CD4-positive, alpha-beta T cell treated with Interleukin-6 at 100 ng/mL for 8 hours (primary cell): Measurements from ENCODE around the gene MX2.
"Not testable (repeated sequence)": the region's sequence is repeated elsewhere in the genome, so short reads cannot be mapped to it uniquely, and the experiment has no call there.

Experiments
- DNase-seq: peaks from one replicate; pipeline ENCODE4 v3.0.0-alpha.2; 2020; ENCODE audit warnings: mixed read lengths, low spot score

The MX2 gene

GRCh38 chr21:41418393-41418792, 56.6 kb downstream of the MX2 start:
- DNase-seq = no peak

- DNase-seq = no peak
Observed at GRCh38 chr21:41418956-41419680, 57.3 kb downstream of the MX2 start.

- DNase-seq = peak; percentile 45
Observed at GRCh38 chr21:41419921-41420862, 58.4 kb downstream of the MX2 start.

GRCh38 chr21:41420998-41421397, 59.2 kb downstream of the MX2 start:
- DNase-seq = not testable (repeated sequence)

- DNase-seq = no peak
Observed at GRCh38 chr21:41422546-41423304, 60.9 kb downstream of the MX2 start.

- DNase-seq = not testable (repeated sequence)
Observed at GRCh38 chr21:41423305-41423636, 61.4 kb downstream of the MX2 start.

- DNase-seq = no peak
Observed at GRCh38 chr21:41425588-41425953, 63.7 kb downstream of the MX2 start.

GRCh38 chr21:41425954-41426675, 64.3 kb downstream of the MX2 start, which contains the start of gene MX1:
MX1 (plus strand) TSS chr21:41426239; CDS start chr21:41432071, 5,832 bp downstream.
- DNase-seq = peak; percentile 86

GRCh38 chr21:41426676-41427404, 65.0 kb downstream of the MX2 start:
- DNase-seq = no peak

- no peak for DNase-seq
Observed at GRCh38 chr21:41427556-41427955, 65.7 kb downstream of the MX2 start.

- DNase-seq = no peak
Observed at GRCh38 chr21:41428311-41428710, 66.5 kb downstream of the MX2 start.

GRCh38 chr21:41428847-41429246, 67.0 kb downstream of the MX2 start:
- DNase-seq = no peak

GRCh38 chr21:41429305-41429704, 67.5 kb downstream of the MX2 start:
- no peak for DNase-seq

GRCh38 chr21:41429925-41430491, 68.2 kb downstream of the MX2 start:
- DNase-seq = no peak

GRCh38 chr21:41431788-41432548, 70.1 kb downstream of the MX2 start:
- no peak for DNase-seq

GRCh38 chr21:41432562-41433460, 71.0 kb downstream of the MX2 start:
- no peak for DNase-seq

GRCh38 chr21:41433566-41433965, 71.7 kb downstream of the MX2 start:
- no peak for DNase-seq

GRCh38 chr21:41435706-41436105, 73.9 kb downstream of the MX2 start:
- DNase-seq = no peak

- DNase-seq = no peak
Observed at GRCh38 chr21:41437729-41438128, 75.9 kb downstream of the MX2 start.
